ENCODE measurements around the gene NT5E.

GRCh38 chr6:85408039-85408438 lies 41.8 kb upstream of the NT5E start:
- TF ChIP-seq, protein P1, sequence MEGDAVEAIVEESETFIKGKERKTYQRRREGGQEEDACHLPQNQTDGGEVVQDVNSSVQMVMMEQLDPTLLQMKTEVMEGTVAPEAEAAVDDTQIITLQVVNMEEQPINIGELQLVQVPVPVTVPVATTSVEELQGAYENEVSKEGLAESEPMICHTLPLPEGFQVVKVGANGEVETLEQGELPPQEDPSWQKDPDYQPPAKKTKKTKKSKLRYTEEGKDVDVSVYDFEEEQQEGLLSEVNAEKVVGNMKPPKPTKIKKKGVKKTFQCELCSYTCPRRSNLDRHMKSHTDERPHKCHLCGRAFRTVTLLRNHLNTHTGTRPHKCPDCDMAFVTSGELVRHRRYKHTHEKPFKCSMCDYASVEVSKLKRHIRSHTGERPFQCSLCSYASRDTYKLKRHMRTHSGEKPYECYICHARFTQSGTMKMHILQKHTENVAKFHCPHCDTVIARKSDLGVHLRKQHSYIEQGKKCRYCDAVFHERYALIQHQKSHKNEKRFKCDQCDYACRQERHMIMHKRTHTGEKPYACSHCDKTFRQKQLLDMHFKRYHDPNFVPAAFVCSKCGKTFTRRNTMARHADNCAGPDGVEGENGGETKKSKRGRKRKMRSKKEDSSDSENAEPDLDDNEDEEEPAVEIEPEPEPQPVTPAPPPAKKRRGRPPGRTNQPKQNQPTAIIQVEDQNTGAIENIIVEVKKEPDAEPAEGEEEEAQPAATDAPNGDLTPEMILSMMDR (IDR thresholded peaks at IDR 0.05; ENCODE audit: low read depth, low read length, poor library complexity, severe bottlenecking) = no peak
- no peak for TF ChIP-seq EZH2phosphoT487 (IDR thresholded peaks at IDR 0.05; ENCODE audit: borderline replicate concordance, low read length)
